ENCODE data around the gene SPG21.

SPG21 gene

DNA sequence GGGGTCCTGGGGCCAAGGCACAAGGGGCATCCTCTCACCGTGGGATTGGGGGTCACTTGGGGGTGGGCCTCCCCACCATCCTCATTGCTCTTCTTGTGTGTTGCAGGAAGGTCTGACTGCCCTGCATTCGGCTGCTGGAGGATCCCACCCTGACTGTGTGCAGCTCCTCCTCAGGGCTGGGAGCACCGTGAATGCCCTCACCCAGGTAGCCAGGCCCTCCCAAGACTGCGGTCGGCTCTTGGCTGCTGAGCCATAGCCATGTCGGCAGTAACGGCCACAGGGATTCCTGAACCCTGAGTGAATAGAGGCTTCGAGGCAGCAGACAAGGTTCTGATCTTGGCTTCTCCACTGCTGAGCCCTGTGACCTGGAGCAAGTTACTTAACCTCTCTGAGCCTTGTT, 58.3 kb downstream of the SPG21 start:
- no peak for DNase-seq

DNA sequence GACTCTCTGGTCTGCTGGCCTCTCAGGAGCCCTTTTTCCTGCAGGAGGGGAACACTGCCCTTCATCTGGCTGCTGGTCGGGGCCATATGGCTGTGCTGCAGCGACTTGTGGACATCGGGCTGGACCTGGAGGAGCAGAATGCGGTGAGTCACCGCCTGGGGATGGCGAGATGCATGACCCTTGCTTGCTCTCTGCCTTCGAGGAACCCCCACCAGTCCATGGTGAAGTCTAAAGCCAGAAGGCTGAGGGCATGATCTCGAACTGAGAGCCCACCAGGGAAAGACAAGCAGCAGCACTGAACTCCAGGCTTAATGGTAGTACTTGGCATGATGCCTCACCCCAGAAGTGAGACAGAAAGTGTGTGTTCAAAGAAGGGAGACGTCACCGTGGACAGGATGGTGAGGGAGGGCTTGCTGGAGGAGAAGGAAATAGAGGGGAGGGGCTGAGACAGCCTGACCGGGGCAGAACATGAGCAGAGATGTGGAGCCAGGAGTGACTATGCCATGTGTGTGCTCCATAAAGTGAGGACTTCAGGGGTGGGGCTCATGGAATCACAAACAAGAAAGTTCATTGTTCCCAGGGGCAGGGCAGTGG, 58.8 kb downstream of the SPG21 start:
- no peak for DNase-seq

DNA sequence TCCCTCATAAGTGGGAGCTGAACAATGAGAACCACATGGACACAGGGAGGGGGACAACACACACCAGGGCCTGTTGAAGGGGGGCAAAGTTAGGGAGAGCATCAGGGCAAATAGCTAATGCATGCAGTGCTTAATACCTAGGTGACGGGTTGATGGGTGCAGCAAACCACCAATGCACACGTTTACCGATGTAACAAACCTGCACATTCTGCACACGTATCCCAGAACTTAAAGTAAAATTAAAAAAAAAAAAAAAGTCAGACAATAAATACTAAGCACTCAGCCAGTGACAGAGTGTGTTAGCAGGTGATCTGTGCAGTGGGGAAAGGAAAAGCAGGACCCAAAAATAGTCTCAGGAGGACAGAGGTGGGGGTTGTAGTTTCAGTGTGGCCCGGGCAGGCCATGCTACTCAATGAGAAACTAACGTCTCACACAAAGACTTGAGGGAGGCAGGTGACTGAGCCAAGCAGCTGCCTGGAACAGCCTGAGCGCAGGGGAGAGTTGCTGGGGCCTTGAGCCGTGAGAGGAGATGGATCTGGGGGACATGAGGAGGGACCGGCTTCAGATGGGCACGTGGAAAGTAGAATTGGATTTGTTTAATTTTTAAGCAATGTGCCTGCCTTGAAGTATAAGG, 59.6 kb downstream of the SPG21 start:
- no peak for DNase-seq

DNA sequence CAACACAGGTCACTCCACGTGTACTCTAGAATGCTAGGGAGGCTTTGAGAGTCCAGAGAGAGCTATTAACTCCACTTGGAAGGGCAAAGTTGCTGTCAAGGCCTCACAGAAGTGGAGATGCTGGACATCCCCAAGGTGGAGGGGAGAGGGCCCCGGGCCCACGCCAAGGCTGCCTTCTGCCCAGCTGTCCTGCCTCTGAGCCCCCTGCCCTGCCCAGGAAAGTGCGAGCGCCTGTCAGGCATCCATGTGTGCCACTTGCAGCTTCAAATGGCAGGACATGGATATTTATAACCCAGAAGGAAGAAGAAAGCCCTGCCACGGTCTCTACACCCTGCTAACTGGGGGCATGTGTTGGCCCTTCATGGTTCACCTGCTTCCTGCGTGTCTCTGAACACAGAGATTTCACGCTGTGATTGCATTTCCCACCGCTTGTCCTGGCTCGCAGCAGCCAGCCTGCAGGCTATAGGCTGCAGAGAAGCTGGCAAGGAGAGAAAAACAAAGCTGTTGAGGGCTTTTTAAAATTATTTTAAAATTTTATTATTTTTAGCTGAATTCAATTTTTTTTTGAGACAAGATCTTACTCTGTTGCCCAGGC, 61.0 kb downstream of the SPG21 start:
- no peak for DNase-seq

DNA sequence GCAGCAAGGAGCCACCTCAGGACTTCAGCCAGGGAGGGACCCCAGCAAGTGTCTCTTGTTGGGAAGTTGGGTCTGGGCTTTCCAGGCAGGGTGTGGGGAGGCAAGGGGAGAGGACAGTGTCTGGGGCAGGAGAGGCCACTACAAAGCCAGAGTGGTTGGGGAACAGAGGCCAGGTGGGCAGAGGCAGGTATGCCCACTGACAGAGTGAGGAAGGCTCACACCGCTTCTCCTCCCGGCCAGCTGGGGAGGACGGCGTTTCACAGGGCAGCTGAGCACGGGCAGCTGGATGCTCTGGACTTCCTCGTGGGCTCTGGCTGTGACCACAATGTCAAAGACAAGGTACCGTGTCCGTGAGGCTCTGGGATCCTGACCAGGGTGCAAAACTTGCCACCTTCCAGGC, 63.1 kb downstream of the SPG21 start:
- no peak for DNase-seq

DNA sequence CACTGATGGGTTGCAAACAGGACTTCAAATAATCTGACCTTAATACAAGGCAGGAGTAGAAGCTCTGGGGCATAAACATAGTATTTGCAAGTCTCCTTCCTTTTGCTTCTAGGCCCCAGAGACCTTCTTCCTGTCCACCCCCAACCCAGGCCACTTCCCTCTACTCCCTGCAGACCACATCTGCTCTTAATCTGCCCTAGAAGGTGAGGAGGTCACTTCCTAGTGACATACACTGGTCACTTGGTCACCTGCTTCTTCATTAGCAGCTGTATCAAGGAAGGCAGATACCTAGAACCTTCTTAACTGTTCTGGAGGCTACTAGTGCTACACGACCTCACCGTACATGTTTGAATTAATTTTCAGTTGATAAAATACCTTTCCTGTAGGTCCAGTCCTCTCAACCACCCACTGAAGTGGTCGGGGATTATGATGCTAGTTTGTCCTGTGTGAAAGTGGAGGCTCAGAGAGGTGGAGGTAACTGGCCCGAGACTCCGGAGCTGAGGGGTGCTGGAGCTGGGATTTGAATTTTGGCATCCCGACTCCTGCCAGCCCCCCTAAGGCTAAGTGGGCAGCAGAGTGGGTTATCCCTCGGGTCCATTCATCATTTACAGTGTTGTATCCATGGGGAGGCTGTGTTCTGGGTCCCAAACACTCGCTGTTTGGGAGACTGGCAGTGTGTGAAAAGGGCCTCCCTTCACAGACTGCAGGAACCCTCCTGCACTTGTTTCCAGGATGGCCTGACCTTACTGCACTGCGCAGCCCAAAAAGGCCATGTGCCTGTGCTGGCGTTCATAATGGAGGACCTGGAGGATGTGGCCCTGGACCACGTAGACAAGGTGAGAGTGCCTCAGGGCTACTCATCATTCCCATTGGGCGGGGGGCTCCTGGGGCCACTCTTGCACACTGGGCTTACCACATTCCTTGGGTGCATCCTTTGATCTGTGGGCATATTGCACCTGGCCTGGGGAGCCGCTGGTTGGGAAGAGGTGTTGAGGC, 64.1 kb downstream of the SPG21 start:
- no peak for DNase-seq

DNA sequence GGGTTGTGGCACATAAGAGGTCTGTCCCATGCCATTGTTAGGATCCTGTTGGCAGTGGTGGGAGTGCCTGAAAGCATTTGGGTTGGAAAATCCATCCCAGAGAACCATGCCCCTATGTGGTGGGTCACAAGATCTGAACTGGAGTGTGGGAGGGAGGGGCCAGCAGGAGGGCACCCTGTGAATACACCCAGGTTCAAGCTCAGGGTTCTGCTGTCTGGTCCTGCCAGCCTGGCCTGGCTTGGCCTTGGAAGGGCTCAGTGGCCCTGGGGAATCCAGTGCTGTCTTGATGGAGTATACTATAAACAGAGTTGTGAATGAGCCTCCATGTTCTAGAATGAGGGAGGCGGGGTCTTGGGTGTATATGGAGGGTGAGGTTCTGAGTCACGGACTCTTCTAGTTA, 66.2 kb downstream of the SPG21 start:
- DNase-seq = no peak

DNA sequence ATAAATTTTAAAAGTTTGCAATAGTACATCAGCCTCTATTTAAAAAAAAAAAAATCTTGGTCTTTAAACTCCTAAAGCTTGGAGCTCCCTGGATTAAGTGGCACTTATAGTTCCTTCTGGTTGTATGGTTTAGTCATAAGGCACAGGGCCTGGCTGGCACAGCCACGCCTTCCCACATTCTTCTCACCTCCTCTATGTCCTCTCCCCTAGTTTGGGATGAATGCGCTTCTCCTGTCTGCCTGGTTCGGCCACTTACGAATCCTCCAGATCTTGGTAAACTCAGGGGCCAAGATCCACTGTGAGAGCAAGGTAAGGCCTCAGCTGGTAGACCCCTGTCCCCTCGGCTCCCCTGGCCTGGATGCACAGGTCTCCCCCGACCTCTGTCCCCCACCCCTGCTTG, 68.0 kb downstream of the SPG21 start:
- DNase-seq = no peak

DNA sequence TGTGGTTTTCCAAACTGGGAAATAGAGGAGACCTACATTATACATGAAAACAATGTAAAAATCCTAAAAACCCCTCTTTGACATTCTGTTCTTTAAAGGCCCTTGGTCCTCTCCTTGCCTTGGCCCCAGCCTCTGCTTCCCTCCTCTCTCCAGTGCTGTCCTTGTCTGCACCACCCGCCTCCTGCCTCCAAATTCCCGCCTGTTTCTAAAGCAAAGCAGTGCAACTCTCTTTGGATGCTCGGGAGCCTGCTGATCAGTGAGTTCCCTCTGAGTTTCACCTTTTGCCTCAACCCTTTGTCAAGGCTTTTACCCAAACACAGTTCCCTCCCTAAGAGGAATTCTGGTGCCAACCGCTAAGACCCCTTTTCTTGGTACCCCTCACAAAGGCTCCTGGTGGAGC, 70.0 kb downstream of the SPG21 start:
- no peak for DNase-seq

DNA sequence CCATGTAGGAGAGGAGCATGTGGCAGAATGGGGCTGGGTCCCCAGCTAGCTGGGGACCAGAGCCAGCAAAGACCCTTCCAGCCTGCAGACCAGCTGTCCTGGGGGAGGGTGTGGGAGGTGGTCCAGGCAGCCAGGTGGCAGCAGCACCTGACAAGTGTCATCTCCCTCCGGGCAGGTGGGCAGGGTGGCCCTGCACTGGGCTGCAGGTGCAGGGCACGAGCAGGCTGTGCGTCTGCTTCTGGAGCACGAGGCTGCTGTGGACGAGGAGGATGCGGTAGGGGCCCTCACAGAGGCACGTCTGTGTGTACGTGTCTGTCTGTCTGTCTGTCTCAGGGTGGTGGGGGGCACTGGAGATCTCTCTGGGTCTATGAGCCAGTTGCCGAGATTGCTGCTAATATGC, 72.5 kb downstream of the SPG21 start:
- no peak for DNase-seq

DNA sequence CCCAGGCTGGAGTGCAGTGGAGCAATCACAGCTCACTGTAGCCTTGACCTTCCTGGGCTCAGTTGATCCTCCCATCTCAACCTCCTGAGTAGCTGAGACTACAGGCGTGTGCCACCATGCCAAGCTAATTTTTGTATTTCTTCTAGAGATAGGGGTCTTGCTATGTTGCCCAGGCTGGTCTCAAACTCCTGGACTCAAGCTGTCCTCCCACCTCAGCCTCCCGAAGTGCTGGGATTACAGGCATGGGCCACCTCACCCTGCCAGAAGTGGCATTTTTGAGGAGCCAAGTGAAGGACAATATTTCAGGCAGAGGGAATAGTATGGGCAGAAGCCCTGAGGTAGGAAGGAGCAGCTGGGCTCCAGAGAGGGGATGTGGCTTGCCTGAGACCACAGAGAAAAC, 73.3 kb downstream of the SPG21 start:
- no peak for DNase-seq

DNA sequence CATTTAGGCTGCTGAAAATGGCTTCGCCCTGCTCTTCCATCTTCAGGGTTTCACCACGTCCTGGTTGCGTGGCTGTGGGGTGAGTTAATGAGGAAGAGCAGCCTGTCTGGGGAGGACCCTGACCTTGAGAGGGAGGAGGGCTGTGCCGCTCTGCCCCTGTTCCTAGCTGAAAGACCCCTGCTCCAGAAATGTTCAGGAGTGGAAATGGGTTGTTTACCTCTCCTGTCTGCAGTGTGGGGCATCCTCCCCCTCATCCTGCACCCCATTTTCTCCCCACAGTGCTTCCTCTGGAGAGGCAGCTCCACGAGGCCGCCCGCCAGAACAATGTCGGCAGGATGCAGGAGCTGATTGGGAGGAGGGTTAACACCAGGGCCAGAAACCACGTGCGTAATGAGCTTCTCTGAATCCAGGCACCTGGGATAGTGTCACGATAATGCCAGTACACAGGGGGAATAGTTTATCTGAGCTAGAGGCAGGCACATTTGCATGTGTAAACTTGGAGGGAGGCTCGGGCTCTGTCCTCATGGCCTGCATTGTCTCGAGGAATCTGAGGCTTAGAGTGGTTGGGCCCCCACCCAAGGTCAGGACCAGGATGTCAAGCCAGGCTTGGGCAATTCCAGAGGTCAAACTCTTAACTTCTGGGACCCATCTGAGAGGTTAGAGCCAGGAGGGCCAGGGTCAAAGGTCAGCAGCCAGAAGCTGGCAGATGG, 74.0 kb downstream of the SPG21 start:
- no peak for DNase-seq
